Left colon (tissue), 2 donors: ENCODE results near the gene DUS1L. TPM values are rescaled to one million over a fixed set of nuclear protein-coding genes. Genes with fewer than 3 reads are reported as not detected.

Experiments
- ATAC-seq: fragments of 200-7000 bp; cut with Tn5 transposase; one replicate; pipeline ENCODE4 v1.9.1; 2020; ENCODE audit warnings: mild to moderate bottlenecking, moderate library complexity
- DNase-seq, 2 donors: peaks; one replicate each; pipeline ENCODE4 v3.0.0-alpha.2; 2020
- intact Hi-C, 2 donors: fragments of 100-400 bp; cut with DNase I in 1 of 2; cut with micrococcal nuclease in 1 of 2; formaldehyde crosslinking; loops; one replicate each; pipeline versions ENCODE4 v1.11.2 to v1.14.0; 2022; cut with DNase I, micrococcal nuclease
- total RNA-seq, 2 donors: library from RNA; stranded (reverse); fragmentation: NEBNext Ultra II Directional; extraction: Animal tissue kit (Norgen Biotek cat#: 25700); gene quantifications; one replicate each; pipeline ENCODE4 v1.2.1, GENCODE V29; 2021
- donor health status: DM: no; HTN: no; CAD: no.
- donor health status: DM: yes; HTN: yes; CAD: no.

Gene DUS1L
- total RNA-seq, 2 donors from 2014 or later: 127 to 146 TPM

- intact Hi-C loops: no loop called here
- no peak for DNase-seq
- ATAC-seq: no peak
These were observed 29.5 kb downstream of the DUS1L start for GRCh38 chr17:82035956-82036633.

GRCh38 chr17:82035488-82035887, 30.1 kb downstream of the DUS1L start:
- DNase-seq: no peak
- intact Hi-C loops: no loop called here
- ATAC-seq: no peak

GRCh38 chr17:82034371-82035011, 31.1 kb downstream of the DUS1L start:
- DNase-seq (no peak), ATAC-seq (no peak)
- intact Hi-C loops: loop anchor here (5.0 kb wide), 1 partner anchor 118 kb away; no protein-coding TSS in a partner anchor

- ATAC-seq: no peak
- intact Hi-C loops: loop anchor here (5.0 kb wide), 1 partner anchor 119 kb away; no protein-coding TSS in a partner anchor
- DNase-seq: no peak
These were observed 32.1 kb downstream of the DUS1L start for GRCh38 chr17:82033359-82034085.

- intact Hi-C loops: loop anchor here (5.0 kb wide), 1 partner anchor 120 kb away; no protein-coding TSS in a partner anchor
- ATAC-seq (peak; percentile 69), DNase-seq (peak; percentile 80 to 81)
These were observed 33.5 kb downstream of the DUS1L start for GRCh38 chr17:82031885-82032627.

GRCh38 chr17:82031303-82031884, 34.2 kb downstream of the DUS1L start, which contains the start of gene RAC3:
RAC3 (plus strand) TSS chr17:82031678; CDS start chr17:82031762, 84 bp downstream.
- intact Hi-C loops: loop anchor here (5.0 kb wide), 1 partner anchor 121 kb away; no protein-coding TSS in a partner anchor
- ATAC-seq (peak; percentile 25), DNase-seq (no peak)

GRCh38 chr17:82030470-82031302, 34.9 kb downstream of the DUS1L start:
- ATAC-seq (peak; percentile 82), DNase-seq (peak; percentile 83 to 84)
- intact Hi-C loops: loop anchor here (5.0 kb wide), 1 partner anchor 122 kb away; no protein-coding TSS in a partner anchor

DNA sequence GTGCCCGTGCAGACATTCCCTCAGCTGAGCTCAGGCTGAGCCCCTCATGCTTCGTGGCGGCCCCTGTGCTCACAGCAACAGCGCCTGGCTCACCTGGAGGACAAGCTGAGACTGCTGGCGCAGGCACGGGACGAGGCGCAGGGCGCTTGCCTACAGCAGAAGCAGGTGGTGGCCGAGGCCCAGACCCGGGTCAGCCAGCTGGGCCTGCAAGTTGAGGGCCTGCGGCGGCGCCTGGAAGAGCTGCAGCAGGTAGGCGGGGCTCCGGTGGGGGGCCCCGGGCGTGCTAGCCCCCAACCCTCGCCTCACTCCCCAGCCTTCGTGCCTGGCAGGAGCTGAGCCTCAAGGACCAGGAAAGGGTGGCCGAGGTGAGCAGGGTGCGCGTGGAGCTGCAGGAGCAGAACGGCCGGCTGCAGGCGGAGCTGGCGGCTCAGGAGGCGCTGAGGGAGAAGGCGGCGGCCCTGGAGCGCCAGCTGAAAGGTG, 35.6 kb downstream of the DUS1L start:
- no peak for DNase-seq
- intact Hi-C loops: loop anchor here (5.0 kb wide), 1 partner anchor 122 kb away; no protein-coding TSS in a partner anchor
- ATAC-seq: peak; percentile 5

- DNase-seq: no peak
- intact Hi-C loops: no loop called here
- no peak for ATAC-seq
These were observed 36.2 kb downstream of the DUS1L start for GRCh38 chr17:82029391-82029790.

DNA sequence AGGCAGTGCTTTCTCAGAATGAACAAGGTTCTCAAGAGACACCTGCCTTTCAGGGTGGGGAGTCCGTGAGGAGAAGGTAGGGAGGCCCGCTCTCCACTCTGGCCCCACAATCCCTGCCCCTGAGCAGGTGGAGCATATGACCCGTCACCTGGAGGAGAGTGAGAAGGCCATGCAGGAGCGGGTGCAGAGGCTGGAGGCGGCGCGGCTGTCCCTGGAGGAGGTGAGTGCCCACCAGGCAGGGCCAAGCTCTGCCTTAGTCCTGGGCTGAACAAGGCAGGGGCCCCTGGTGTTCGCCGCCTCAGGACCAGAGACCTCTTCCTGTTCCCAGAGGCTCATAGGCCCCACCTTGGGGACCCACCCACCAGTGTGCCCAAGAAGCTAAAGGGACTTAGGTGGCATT, 36.6 kb downstream of the DUS1L start:
- intact Hi-C loops: no loop called here
- no peak for DNase-seq
- ATAC-seq: no peak

DNA sequence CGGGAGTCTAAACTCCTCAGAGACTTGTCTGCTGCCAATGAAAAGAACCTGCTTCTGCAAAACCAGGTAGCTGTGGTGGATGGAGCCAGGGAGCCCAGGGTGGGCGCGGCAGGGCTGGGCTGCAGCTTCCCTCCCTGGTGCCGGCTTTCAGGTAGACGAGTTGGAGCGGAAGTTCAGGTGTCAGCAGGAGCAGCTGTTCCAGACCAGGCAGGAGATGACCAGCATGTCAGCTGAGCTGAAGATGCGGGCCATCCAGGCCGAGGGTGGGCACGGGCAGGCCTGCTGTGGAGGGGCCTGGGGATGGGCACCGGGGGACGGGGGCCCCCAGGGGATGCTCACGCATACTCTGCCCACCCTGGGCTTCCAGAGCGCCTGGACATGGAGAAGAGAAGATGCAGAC, 37.4 kb downstream of the DUS1L start:
- DNase-seq (no peak), ATAC-seq (no peak)
- intact Hi-C loops: no loop called here

- DNase-seq: no peak
- intact Hi-C loops: no loop called here
- ATAC-seq: no peak
These were observed 40.0 kb downstream of the DUS1L start for GRCh38 chr17:82025401-82026107.

DNA sequence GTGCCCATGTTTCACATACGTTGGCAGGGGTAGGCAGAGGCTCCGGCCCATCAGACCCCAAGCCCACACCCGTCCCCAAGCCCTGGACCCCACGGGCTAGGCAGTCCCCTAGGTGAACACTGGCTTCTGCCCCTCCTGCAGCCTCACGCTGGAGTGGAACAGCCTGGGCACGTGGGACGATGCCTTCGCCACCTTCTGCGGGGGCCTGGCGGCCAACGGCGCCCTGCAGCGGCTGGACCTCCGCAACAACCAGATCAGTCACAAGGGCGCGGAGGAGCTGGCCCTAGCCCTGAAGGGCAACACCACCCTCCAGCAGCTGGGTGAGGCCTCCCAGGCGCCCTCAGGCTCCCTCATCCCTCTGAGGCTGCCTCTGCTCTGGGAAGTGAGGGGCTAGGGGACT, 40.7 kb downstream of the DUS1L start:
- no peak for ATAC-seq
- intact Hi-C loops: no loop called here

GRCh38 chr17:82023447-82024241, 42.0 kb downstream of the DUS1L start:
- peak in 1 of 2 donors; percentile 46 for DNase-seq
- ATAC-seq: peak; percentile 14
- intact Hi-C loops: no loop called here

More for the DNA sequence above, 40.7 kb downstream of the DUS1L start:
- no peak for DNase-seq

DNA sequence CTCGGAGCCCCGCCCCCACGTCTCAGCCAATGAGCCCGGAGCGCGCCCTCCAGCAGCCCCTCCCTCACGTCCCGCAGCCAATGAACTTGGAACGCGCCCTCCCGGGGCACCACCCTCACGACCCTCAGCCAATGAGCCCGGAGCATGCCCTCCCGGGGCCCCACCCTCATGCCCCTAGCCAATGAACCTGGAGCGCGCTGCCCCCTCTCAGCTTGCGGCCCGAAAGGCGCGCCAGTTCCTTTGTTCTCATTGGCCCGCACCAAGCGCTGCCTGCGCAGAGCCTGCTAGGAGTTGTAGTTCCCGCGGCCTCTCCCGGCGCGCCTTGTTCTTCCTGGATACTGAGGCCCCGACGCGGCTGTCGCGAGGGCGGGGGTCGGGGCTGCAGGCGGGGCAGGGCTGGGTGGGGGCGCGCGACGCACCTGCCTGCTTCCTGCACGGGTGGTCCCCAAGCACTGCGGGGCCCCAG, 42.6 kb downstream of the DUS1L start, which contains the start of gene LRRC45:
Gene LRRC45, plus strand, starts transcription at position 325 of the 466 bp plus-strand sequence. CDS start 339 bp downstream, outside the sequence.
- intact Hi-C loops: no loop called here

More for the DNA sequence above, 42.6 kb downstream of the DUS1L start, which contains the start of gene LRRC45:
- ATAC-seq (peak; percentile 82), DNase-seq (peak; percentile 100)
